OCI-LY1 (cell line): ENCODE results near the gene ZNF892.

Experiments
- CTCF ChIP-seq: fragments of 200-600 bp; sonication (generic), shearing (Covaris generic); IDR thresholded peaks from 2 replicates; pipeline ENCODE4 v1.5.1; 2017; ENCODE audit warnings: mild to moderate bottlenecking, antibody characterized with exemption, low read length, moderate library complexity, mixed read lengths
- EZH2 ChIP-seq: fragments of 200-600 bp; sonication (generic), shearing (Covaris generic); IDR thresholded peaks from 2 replicates; pipeline ENCODE4 v1.8.0; 2017; ENCODE audit warnings: borderline replicate concordance, mixed run types, mild to moderate bottlenecking, antibody characterized with exemption, low read length, moderate library complexity, mixed read lengths

- TF ChIP-seq CTCF (no peak), EZH2 (no peak)
These were observed 785 bp downstream of the ZNF892 start for GRCh38 chr2:95208106-95208505.
